ENCODE results near the gene SYNE2.
"Not testable (repeated sequence)": the region's sequence is repeated elsewhere in the genome, so short reads cannot be mapped to it uniquely, and the experiment has no call there.

SYNE2 gene

GRCh38 chr14:64117671-64118402 lies 265.0 kb downstream of the SYNE2 start:
- DNase-seq (ENCODE audit: low spot score) (peak; percentile 45), FAIRE-seq (peak; percentile 32)

- DNase-seq (ENCODE audit: low spot score); FAIRE-seq: not testable (repeated sequence)
Measured at GRCh38 chr14:64118403-64118742, 265.6 kb downstream of the SYNE2 start.

- DNase-seq (ENCODE audit: low spot score) (no peak), FAIRE-seq (no peak)
Measured at GRCh38 chr14:64118892-64119291, 266.1 kb downstream of the SYNE2 start.

GRCh38 chr14:64119500-64119899 lies 266.7 kb downstream of the SYNE2 start:
- FAIRE-seq (no peak), DNase-seq (ENCODE audit: low spot score) (no peak)

- FAIRE-seq (no peak), DNase-seq (ENCODE audit: low spot score) (no peak)
Measured at GRCh38 chr14:64119980-64120379, 267.2 kb downstream of the SYNE2 start.

GRCh38 chr14:64123241-64123822 lies 270.5 kb downstream of the SYNE2 start:
- DNase-seq (ENCODE audit: low spot score) (no peak), FAIRE-seq (no peak)

- no peak for DNase-seq (ENCODE audit: low spot score)
- FAIRE-seq, result no peak
Measured at GRCh38 chr14:64125270-64125669, 272.5 kb downstream of the SYNE2 start.

- DNase-seq (ENCODE audit: low spot score) (no peak), FAIRE-seq (no peak)
Measured at GRCh38 chr14:64126548-64126947, 273.7 kb downstream of the SYNE2 start.

- DNase-seq (ENCODE audit: low spot score), result no peak
- no peak for FAIRE-seq
Measured at GRCh38 chr14:64137657-64138290, 285.0 kb downstream of the SYNE2 start.

GRCh38 chr14:64147126-64147790 lies 294.5 kb downstream of the SYNE2 start:
- FAIRE-seq (no peak), DNase-seq (ENCODE audit: low spot score) (no peak)

GRCh38 chr14:64149921-64150320 lies 297.1 kb downstream of the SYNE2 start:
- no peak for DNase-seq (ENCODE audit: low spot score)
- FAIRE-seq, result no peak

- DNase-seq (ENCODE audit: low spot score) (no peak), FAIRE-seq (no peak)
Measured at GRCh38 chr14:64158608-64159007, 305.8 kb downstream of the SYNE2 start.

GRCh38 chr14:64159588-64159987 lies 306.8 kb downstream of the SYNE2 start:
- DNase-seq (ENCODE audit: low spot score), result no peak
- FAIRE-seq, result no peak

- DNase-seq (ENCODE audit: low spot score), result no peak
- FAIRE-seq, result no peak
Measured at GRCh38 chr14:64170181-64170580, 317.4 kb downstream of the SYNE2 start.

- no peak for FAIRE-seq
Measured at GRCh38 chr14:64174922-64175782, 322.3 kb downstream of the SYNE2 start.

GRCh38 chr14:64176330-64176729 lies 323.5 kb downstream of the SYNE2 start:
- DNase-seq (ENCODE audit: low spot score) (no peak), FAIRE-seq (no peak)

More at GRCh38 chr14:64174922-64175782, 322.3 kb downstream of the SYNE2 start:
- DNase-seq (ENCODE audit: low spot score), result no peak

- DNase-seq (ENCODE audit: low spot score) (no peak), FAIRE-seq (no peak)
Measured at GRCh38 chr14:64178814-64179213, 326.0 kb downstream of the SYNE2 start.

GRCh38 chr14:64182908-64183307 lies 330.1 kb downstream of the SYNE2 start:
- not testable (repeated sequence) for FAIRE-seq; DNase-seq (ENCODE audit: low spot score)

GRCh38 chr14:64184103-64184729 lies 331.4 kb downstream of the SYNE2 start:
- no peak for DNase-seq (ENCODE audit: low spot score)
- FAIRE-seq, result no peak

- FAIRE-seq (no peak), DNase-seq (ENCODE audit: low spot score) (no peak)
Measured at GRCh38 chr14:64185184-64185583, 332.4 kb downstream of the SYNE2 start.
